HUDEP-2 (cell line): Measurements from ENCODE around the gene NR3C2.

Source experiments
- DNase-seq, 76 experiments: peaks; one replicate each; lab custom pipeline; 2025; ENCODE audit not compliant: unreplicated experiment in 76 of 76; lab: John Stamatoyannopoulos, UW

NR3C2 gene

DNA sequence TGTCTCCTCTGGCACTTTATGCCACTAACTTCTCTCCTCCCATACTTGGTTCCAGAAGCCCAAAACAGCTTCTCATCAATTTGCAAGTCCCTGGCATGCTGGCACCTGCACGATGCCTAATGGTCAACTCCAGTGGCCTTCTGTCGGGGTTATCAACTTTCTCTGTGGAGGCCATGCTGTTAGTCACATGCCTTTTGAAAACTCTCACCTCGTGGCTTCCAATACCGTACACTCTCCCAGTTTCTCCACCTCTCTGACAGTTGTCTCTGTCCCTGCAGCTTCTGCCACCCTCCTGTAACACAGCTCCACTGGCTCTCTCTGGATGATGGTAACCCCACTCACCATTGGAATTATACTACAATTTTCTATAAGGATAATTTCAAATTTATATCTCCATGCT, 324.0 kb downstream of the NR3C2 start:
- no peak for DNase-seq

DNA sequence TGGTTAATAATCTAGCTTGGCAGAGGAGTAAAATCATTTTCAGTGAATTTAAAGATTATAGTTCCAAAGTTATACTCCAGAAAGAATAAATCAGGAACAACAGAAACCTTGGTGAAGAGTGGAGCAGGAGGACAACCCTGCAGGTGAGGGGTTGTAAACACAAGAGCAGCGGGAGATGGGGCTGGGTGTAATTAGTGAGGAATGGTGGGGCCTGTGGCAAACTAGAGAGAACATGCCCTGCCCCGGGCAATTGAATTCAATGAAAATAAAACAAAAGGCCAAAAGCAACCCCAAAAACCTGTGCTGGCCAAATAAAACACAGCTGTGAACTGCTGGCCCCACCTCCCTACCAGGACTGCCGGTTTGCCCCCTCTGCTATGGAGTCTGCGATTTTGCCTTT, 325.2 kb downstream of the NR3C2 start:
- DNase-seq: no peak

DNA sequence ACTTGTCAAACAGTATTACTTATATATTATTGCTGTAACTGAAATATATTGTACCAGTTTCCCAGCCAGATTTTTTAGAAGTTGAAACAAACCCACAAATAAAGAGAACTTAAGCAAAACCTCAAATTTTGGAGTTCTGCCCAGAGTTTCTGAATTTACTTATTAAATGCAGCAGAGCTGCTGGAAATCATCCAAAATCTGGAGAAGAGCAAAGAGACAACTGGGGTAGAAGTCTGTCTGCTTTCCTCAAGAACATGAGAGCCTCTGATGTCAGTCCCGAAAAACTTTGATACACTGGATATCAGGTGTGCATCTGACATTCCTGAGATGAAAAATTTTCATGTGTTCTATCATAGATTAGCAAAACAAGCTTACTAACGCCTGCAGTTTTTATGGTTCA, 325.9 kb downstream of the NR3C2 start:
- DNase-seq: no peak

DNA sequence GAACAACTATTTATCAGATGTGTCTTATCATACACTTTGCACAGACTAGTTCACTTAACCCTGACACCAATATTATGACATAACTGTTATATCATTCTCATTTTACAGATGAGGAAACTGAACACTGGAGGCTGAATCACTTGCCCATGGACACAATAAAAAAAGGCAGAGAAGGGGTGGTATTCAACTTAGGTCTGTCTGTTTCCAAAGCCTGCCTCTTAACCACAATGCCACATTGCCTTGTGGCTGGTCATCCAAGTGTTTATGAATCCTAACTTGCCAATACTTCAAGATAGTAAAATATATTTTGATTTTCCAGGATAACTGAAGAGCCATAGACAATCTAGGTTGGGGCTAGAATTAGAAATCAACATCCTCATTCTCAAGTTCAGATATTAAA, 327.8 kb downstream of the NR3C2 start:
- no peak for DNase-seq

DNA sequence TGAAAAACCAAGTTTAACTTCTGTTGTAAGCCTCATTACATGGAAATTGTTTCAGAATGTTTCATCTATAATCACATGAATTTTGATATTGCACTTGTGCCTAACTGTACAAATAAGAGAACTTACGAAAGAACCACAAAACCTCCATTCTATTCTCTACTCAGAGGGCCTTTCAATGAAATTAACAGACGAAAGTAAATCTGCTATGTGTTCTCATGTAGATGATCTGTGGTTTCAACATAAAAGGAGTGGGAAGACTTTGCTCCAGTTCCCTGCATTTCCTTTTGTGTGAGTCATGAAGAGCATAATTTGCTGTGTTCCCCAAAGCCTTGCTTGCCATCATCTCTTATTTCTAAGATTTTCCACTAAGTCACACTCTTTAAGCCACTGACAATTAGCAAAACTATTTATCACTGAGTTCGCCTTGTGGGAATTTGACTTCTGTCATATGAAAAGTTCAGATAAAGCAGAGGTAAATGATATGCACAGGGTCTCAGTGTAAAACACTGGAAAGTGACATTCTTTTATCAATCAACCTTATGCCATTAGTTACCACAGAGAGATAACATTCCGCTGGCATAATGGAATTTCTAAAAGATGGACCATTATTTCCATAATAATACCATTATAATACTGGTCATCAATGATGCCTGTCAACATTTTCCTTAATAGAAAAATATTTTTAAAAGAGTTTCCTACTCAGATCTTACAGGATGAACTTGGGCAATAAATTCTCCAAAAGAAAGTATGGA, 329.8 kb downstream of the NR3C2 start:
- no peak for DNase-seq

- no peak for DNase-seq
Observed at GRCh38 chr4:148110169-148110568, 332.0 kb downstream of the NR3C2 start.

- no peak for DNase-seq
Observed at GRCh38 chr4:148109216-148109615, 333.0 kb downstream of the NR3C2 start.

DNA sequence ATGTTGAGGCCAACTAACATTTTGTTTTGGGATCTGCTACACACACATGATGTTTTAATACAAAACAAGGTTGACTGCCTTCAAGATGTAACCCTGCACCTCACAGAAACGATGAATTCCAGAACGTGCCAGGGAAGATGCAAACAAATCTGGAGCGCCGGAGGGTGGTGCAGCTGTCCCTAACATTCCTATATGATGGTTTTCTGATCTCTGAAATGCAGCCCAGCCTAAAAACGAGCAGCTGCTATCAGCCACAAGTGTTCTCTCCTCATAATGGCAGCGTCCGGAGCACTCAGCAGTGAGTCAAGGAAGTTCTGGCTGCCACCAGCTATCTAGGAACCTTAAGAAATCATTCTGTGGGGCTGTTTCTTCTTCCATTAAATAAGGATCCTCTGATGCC, 333.4 kb downstream of the NR3C2 start:
- DNase-seq: no peak

DNA sequence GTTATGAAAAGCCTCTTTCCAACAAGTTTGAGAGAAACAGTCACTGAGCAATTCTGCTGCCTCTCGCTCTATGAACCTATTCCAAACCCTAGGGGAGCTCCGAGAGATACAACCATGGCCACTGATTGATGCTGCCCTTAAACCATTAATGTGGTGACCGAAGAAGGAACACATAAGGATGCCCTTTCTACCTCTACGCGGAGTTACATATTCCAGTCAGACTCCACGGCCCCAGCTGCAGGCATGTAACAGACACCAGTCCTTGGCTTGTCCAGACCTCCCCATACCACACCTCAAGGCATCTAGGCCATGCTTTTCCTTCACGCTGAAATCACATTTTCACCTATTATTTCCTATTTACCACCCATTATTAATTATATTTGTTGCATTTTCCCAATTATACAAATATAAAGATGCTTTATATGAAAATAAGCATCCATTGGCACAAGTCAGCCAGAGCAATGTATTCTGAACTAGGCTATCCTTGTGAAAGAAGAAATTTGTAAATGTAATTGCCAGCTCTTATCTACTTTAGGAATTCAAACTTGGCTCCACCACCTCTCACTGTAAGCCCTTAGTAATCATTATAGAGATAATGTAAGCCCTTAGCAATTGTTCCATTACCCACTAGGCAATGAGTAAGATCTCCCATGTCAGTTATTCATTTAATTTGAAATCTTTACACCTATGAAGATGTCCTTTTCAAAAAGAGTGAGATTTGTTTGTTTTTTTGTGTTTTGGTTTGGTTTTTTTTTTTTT, 338.4 kb downstream of the NR3C2 start:
- DNase-seq: no peak

DNA sequence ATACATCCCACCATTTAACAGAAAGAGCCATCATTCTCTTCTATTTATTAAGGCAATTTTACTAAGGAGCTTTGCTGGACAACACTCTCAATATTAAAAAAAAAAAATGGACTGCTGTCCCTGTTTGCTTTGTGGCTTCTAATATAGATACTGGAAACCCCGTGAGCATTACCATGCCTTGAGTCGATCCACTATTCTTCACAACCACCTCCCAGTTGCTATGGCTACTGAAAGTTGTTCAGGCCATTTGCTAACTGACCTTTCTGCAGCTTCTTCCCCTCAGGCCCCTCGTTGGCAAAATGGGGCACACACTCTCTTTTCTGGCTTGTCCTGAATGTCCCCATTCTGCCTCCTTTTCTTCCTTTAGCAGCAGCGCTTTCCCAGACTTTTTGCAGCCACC, 340.4 kb downstream of the NR3C2 start:
- DNase-seq: no peak

- no peak for DNase-seq
Observed at GRCh38 chr4:148101235-148101634, 341.0 kb downstream of the NR3C2 start.

DNA sequence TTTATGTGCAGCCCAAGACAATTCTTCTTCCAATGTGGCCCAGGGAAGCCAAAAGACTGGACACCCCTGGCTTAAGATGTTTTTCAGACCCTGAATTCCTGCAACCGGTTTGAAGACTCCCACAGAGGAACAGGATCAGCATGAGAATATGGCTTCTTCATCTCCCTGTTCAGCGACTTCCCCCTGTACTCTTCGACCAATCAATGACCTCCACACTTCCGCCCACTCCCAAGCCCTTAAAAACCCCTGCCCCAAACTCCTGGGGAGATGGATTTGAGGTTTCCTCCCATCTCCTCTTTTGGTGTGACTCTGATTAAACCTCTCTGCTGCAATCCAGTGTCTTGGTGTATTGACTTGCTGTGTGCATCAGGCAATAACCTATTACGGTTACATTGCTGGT, 344.4 kb downstream of the NR3C2 start:
- DNase-seq: no peak

- DNase-seq: no peak
Observed at GRCh38 chr4:148095346-148095923, 346.8 kb downstream of the NR3C2 start.

- DNase-seq: no peak
Observed at GRCh38 chr4:148094149-148094548, 348.1 kb downstream of the NR3C2 start.

DNA sequence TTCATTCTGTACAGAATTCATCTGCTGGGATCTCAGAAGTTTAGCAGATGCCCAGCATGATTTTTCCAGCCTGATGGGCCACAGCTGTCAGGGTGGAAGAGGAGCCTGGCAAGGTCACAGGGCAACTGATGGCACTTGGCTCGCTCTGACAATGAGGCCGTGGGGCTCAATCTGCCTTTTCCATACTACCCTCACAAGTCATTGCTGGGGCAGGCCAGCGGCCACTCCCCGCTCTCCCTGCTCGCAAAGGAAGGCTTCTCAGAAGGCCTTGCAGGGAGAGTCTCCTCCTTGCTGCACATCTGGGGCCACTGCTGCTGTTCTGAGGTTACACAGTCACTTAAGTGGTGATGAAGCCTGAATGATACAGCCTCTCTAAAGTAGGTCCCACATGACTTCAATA, 349.1 kb downstream of the NR3C2 start:
- no peak for DNase-seq

DNA sequence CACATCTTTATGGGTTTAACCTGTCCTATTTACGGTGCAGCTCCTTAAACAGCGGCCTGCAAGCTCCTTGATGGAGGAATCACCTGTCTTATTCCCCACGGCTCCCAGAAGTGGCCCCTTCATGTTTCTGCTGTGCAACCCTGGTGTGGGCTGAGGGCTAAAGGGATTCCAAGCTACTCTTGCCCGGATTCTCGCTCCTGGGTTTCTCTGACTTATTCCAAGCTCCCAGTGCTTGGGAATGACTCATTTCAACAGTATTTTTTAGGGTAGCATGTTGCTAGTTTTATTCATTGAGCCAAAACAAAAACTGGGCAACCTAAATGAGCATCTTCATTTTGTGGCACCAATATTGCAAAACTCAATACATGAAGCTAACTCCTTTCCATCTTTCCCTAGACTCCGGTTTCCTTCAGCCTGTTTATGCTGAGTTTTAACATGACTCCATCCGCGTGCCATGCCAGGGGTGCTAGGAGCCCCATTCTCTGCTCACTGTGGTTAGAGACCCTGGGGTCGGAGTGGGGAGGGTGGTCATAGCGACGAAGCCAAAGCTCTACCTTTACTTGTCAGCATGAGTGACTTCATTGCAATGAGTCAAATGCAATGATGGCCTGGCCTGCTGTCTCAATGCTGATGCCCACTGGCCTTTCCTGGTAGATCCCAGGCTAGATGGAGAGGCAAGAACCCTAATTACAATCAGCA, 349.7 kb downstream of the NR3C2 start:
- no peak for DNase-seq

DNA sequence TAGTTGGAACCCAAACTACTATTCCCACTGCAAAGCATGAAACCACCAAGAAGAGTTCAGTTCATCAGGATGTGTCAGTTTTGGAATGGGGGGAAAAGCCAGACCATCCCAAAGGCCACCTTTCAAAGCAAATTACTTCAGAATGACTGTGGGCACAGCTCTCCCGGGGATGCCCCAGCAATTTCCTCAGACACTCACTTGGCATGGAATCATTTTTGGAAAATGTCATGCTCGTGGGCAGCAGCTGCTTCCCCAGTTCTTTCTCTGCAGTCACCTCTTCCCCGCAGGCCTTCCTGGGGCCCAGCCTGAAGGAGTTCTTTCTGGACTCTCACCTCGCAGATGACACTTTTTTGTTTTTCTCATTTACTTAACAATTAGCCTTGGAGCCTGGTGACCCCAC, 350.3 kb downstream of the NR3C2 start:
- DNase-seq: no peak

- DNase-seq: no peak
Observed at GRCh38 chr4:148090503-148091476, 351.4 kb downstream of the NR3C2 start.

GRCh38 chr4:148090029-148090428, 352.2 kb downstream of the NR3C2 start:
- no peak for DNase-seq

DNA sequence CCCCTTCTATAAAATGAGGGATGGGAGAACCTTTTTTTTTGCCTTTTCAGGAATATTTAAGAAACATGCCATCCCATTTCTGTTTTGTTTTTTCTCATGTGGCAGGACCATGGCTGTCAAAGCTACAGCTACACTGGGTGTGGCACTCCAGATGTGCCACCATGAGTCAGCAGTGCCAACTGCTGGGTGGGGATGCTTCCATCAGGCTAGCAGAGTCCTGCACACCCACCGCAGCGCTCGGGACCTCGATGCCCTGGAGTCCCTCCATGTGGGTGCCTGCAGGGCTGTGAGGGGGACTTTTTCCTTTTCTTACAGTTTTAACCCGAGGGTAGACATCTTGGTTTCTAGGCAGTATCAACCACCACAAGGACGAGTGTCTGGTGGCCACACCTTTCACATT, 352.6 kb downstream of the NR3C2 start:
- peak in 2 of 76 experiments; percentile 3 to 5 for DNase-seq
